Thymus (tissue), 11 donors: ENCODE measurements around the gene AMT. TPM values are rescaled to one million over a fixed set of nuclear protein-coding genes. Genes with fewer than 3 reads are reported as not detected.

Experiments used
- DNase-seq, 9 donors: peaks; one replicate each; pipeline ENCODE4 v3.0.0-alpha.2; 2013; ENCODE audit warnings: low spot score in 9 of 9, low read depth in 6 of 9, missing footprints in 1 of 9
- H3K27ac ChIP-seq, 2 donors: one replicate each; pipeline ENCODE4 v1.5.1; 2013; ENCODE audit warnings: control low read depth in 1 of 2, low read depth in 1 of 2, low read length in 1 of 2, mild to moderate bottlenecking in 1 of 2, moderate library complexity in 1 of 2
- H3K27me3 ChIP-seq, 2 donors: one replicate each; pipeline ENCODE4 v1.5.1; 2013; ENCODE audit warnings: low read length in 1 of 2; ENCODE audit not compliant: control insufficient read depth in 2 of 2, insufficient read depth in 1 of 2
- H3K36me3 ChIP-seq, 2 donors: one replicate each; pipeline ENCODE4 v1.5.1; 2013; ENCODE audit warnings: low read length in 1 of 2, mild to moderate bottlenecking in 1 of 2, moderate library complexity in 1 of 2; ENCODE audit not compliant: control insufficient read depth in 2 of 2, insufficient read depth in 2 of 2
- H3K4me1 ChIP-seq, 2 donors: one replicate each; pipeline ENCODE4 v1.5.1; 2013; ENCODE audit warnings: low read length in 2 of 2; ENCODE audit not compliant: control insufficient read depth in 2 of 2, insufficient read depth in 2 of 2
- H3K4me3 ChIP-seq, 2 donors: one replicate each; pipeline ENCODE4 v1.5.1; 2013; ENCODE audit warnings: low read length in 2 of 2, control low read depth in 1 of 2, mild to moderate bottlenecking in 1 of 2
- H3K9me3 ChIP-seq, 2 donors: one replicate each; pipeline ENCODE4 v1.5.1; 2013; ENCODE audit warnings: low read length in 1 of 2, mild to moderate bottlenecking in 1 of 2; ENCODE audit not compliant: control insufficient read depth in 2 of 2, insufficient read depth in 1 of 2
- WGBS: extraction: QIAGEN DNeasy Blood & Tissue Kit; methylation state at CpG from one replicate; pipeline ENCODE4 v1.1.7; 2013; 5-methylcytosine and 5-hydroxymethylcytosine counted together
- polyA plus RNA-seq: library from polyadenylated mRNA; stranded (reverse); fragments of 200-250 nt; gene quantifications from one replicate; pipeline ENCODE4 v1.2.3, GENCODE V29; 2013
- total RNA-seq: library from RNA; stranded (reverse); fragments of 120-200 nt; gene quantifications from one replicate; pipeline ENCODE4 v1.2.4, GENCODE V29; 2013
- donor health status: healthy.

Gene AMT
- total and polyA plus RNA-seq, 2 donors: 4.1 to 40.0 TPM

- no peak for DNase-seq
- 97% methylated on average over 3 of the region's 3 CpGs for WGBS
- H3K4me3 ChIP-seq: no peak overlapping the region
- peaks cover 0 to 7% of the 10 kb centered on the region in 2 donors for H3K4me1 ChIP-seq
- H3K27me3 ChIP-seq: no peaks in the 10 kb centered on the region
- no peaks in the 10 kb centered on the region for H3K9me3 ChIP-seq
- no peaks in the 10 kb centered on the region for H3K36me3 ChIP-seq
- no peak overlapping the region for H3K27ac ChIP-seq
These were observed 39.9 kb upstream of the AMT start for GRCh38 chr3:49462222-49462621.

GRCh38 chr3:49461443-49462171, 39.3 kb upstream of the AMT start:
- 90% methylated on average over 1 of the region's 1 CpG for WGBS
- Histone ChIP-seq H3K27me3 (no peaks in the 10 kb centered on the region), H3K36me3 (no peaks in the 10 kb centered on the region), H3K4me3 (no peak overlapping the region), H3K4me1 (peaks cover 0 to 7% of the 10 kb centered on the region in 2 donors), H3K27ac (peak overlapping the region in 1 of 2 donors; percentile 7), H3K9me3 (no peaks in the 10 kb centered on the region)
- DNase-seq: no peak

DNA sequence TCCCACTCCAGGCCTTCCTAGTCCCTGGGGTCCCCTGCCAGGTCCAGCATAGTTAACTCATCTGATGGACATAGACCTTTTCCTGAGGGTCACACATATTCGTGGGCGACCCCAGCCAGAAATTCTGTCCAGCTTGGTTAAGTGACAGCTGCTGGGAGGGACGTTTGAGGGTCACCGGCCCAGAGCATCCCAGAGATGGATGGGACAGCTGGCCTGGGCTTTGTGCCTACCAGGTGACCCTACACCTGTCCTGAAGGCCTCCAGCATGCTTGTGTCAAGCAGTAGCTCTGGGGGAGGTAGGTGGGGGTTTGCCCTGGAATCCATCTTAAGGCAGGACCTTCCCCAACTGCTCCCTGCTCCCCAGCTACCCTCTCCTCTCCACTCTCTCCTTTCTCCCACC, 38.7 kb upstream of the AMT start:
- Histone ChIP-seq H3K4me3 (no peak overlapping the region), H3K9me3 (no peaks in the 10 kb centered on the region), H3K27ac (no peak overlapping the region), H3K36me3 (no peaks in the 10 kb centered on the region), H3K4me1 (peaks cover 0 to 7% of the 10 kb centered on the region in 2 donors), H3K27me3 (no peaks in the 10 kb centered on the region)
- WGBS: 95% methylated on average over 4 of the region's 4 CpGs
- no peak for DNase-seq

- no peak overlapping the region for H3K27ac ChIP-seq
- no peaks in the 10 kb centered on the region for H3K27me3 ChIP-seq
- no peaks in the 10 kb centered on the region for H3K9me3 ChIP-seq
- no peak overlapping the region for H3K4me3 ChIP-seq
- peaks cover 0 to 7% of the 10 kb centered on the region in 2 donors for H3K4me1 ChIP-seq
- WGBS: 98% methylated on average over 2 of the region's 2 CpGs
- no peak for DNase-seq
- no peaks in the 10 kb centered on the region for H3K36me3 ChIP-seq
These were observed 38.1 kb upstream of the AMT start for GRCh38 chr3:49460188-49460890.

- H3K27me3 ChIP-seq: no peaks in the 10 kb centered on the region
- no peak overlapping the region for H3K27ac ChIP-seq
- no peak for DNase-seq
- peaks cover 0 to 4% of the 10 kb centered on the region in 2 donors for H3K4me1 ChIP-seq
- 97% methylated on average over 3 of the region's 3 CpGs for WGBS
- H3K4me3 ChIP-seq: no peak overlapping the region
- H3K9me3 ChIP-seq: no peaks in the 10 kb centered on the region
- H3K36me3 ChIP-seq: no peaks in the 10 kb centered on the region
These were observed 34.2 kb upstream of the AMT start for GRCh38 chr3:49456466-49456865.

DNA sequence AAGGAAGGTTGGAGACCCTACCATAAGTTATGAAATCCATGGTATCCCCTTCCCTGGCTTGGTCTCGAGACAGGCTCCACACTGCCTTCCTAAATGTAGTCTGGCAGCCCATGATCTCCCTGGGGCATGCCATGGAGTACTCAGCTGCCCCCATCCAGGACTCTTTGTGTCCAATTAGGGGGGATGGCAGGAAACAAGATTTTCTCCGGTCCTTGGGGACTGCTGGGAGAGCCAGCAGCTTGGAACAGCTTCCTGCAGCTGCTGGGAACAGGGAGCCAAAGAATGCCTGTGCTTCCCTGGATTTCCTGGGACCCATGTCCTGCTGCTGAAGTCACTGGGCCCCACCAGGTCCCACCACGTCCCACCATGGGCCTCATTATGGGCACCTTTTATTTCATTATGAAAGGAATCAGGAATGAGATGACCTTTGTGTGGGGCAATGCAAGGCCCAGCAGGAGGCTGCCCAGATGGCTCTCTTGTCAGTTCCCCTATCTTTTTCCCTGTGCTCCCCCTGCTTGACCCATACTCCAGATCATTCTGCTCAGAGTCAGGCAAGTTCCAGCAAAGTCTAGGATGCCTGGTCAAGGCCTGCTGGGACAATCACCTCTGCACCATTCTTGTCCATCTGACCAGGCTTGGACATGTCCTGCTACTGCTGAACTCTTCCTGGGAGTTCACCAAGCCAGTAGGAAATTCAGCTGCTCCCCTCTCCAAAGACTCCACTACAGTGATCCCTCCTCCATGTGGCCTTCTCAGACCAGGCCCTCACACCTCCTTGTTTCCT, 32.8 kb upstream of the AMT start:
- Histone ChIP-seq H3K9me3 (no peaks in the 10 kb centered on the region), H3K4me1 (no peaks in the 10 kb centered on the region), H3K36me3 (no peaks in the 10 kb centered on the region), H3K27me3 (no peaks in the 10 kb centered on the region), H3K27ac (no peak overlapping the region), H3K4me3 (no peak overlapping the region)
- no peak for DNase-seq
- WGBS: 93% methylated on average over 3 of the region's 3 CpGs

DNA sequence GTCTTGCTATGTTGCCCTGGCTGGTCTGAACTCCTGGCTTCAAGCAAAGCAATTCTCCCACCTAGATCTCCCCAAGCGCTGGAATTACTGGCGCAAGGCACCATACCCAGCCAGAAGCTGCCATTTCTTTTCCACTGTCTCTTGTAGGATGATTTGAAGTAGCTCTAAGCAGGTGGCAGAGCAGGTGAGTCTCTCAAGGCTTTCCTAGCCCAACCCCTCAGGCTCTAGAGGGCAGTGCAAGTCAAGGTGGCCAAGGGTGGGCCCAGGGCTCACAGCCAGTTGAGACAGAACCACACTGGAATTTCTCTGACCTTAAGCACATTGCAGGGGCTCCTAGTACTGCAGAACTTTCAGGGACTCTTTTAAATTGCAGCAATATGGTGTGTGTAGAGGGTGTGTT, 32.2 kb upstream of the AMT start:
- no peak overlapping the region for H3K27ac ChIP-seq
- no peaks in the 10 kb centered on the region for H3K4me1 ChIP-seq
- no peak overlapping the region for H3K4me3 ChIP-seq
- H3K27me3 ChIP-seq: no peaks in the 10 kb centered on the region
- WGBS: 86% methylated on average over 2 of the region's 2 CpGs
- H3K9me3 ChIP-seq: no peaks in the 10 kb centered on the region
- no peak for DNase-seq
- no peaks in the 10 kb centered on the region for H3K36me3 ChIP-seq

- Histone ChIP-seq H3K4me1 (peaks cover 0 to 3% of the 10 kb centered on the region in 2 donors), H3K4me3 (no peak overlapping the region), H3K27ac (no peak overlapping the region), H3K36me3 (no peaks in the 10 kb centered on the region), H3K27me3 (no peaks in the 10 kb centered on the region), H3K9me3 (no peaks in the 10 kb centered on the region)
- WGBS: 99% methylated on average over 4 of the region's 4 CpGs
- DNase-seq: no peak
These were observed 31.3 kb upstream of the AMT start for GRCh38 chr3:49453621-49454020.

GRCh38 chr3:49445391-49445790, 23.1 kb upstream of the AMT start:
- Histone ChIP-seq H3K9me3 (no peaks in the 10 kb centered on the region), H3K27ac (no peak overlapping the region), H3K4me3 (no peak overlapping the region), H3K27me3 (no peaks in the 10 kb centered on the region), H3K36me3 (no peaks in the 10 kb centered on the region), H3K4me1 (peaks cover 0 to 14% of the 10 kb centered on the region in 2 donors)
- WGBS: 98% methylated on average over 5 of the region's 5 CpGs
- DNase-seq: no peak
